ENCODE results near the gene RALGPS1.

- TF ChIP-seq BCL3 (IDR thresholded peaks at IDR 0.05) (no peak), POLR2AphosphoS2 (conservative IDR thresholded peaks at IDR 0.05; ENCODE audit: low read length) (no peak), RFX5 (IDR thresholded peaks at IDR 0.05) (no peak), REST (IDR thresholded peaks at IDR 0.05) (no peak)
Measured at GRCh38 chr9:127256324-127256723, 341.7 kb downstream of the RALGPS1 start.

All from A549 (cell line).